ENCODE measurements around the gene GRK3.

Gene GRK3

GRCh38 chr22:25775531-25775930 lies 211.1 kb downstream of the GRK3 start:
- Histone ChIP-seq H3K9ac (ENCODE audit: low read depth in 1 of 2, low read length in 2 of 2) (no peak overlapping the region), H3K27ac (ENCODE audit: low read depth, low read length) (no peak overlapping the region), H3K27me3 (ENCODE audit: control insufficient read depth in 1 of 2, insufficient read depth in 2 of 2, low read length in 2 of 2) (peaks cover 0 to 1% of the 10 kb centered on the region in 2 donors), H3K36me3 (ENCODE audit: control insufficient read depth in 1 of 2, insufficient read depth in 2 of 2, low read length in 2 of 2) (no peaks in the 10 kb centered on the region), H3K9me3 (ENCODE audit: control insufficient read depth in 1 of 2, low read length in 2 of 2) (no peaks in the 10 kb centered on the region), H3K4me1 (ENCODE audit: control insufficient read depth in 1 of 2, insufficient read depth in 2 of 2, low read length in 2 of 2) (no peaks in the 10 kb centered on the region), H3K4me3 (ENCODE audit: low read depth in 1 of 2, low read length in 2 of 2) (no peak overlapping the region)

- H3K9me3 ChIP-seq (ENCODE audit: control insufficient read depth in 1 of 2, low read length in 2 of 2): no peaks in the 10 kb centered on the region
- no peaks in the 10 kb centered on the region for H3K27me3 ChIP-seq (ENCODE audit: control insufficient read depth in 1 of 2, insufficient read depth in 2 of 2, low read length in 2 of 2)
- H3K9ac ChIP-seq (ENCODE audit: low read depth in 1 of 2, low read length in 2 of 2): no peak overlapping the region
- no peak overlapping the region for H3K4me3 ChIP-seq (ENCODE audit: low read depth in 1 of 2, low read length in 2 of 2)
- no peaks in the 10 kb centered on the region for H3K4me1 ChIP-seq (ENCODE audit: control insufficient read depth in 1 of 2, insufficient read depth in 2 of 2, low read length in 2 of 2)
- H3K27ac ChIP-seq (ENCODE audit: low read depth, low read length): no peak overlapping the region
- no peaks in the 10 kb centered on the region for H3K36me3 ChIP-seq (ENCODE audit: control insufficient read depth in 1 of 2, insufficient read depth in 2 of 2, low read length in 2 of 2)
Measured at GRCh38 chr22:25777411-25777810, 212.9 kb downstream of the GRK3 start.

GRCh38 chr22:25777870-25778269 lies 213.4 kb downstream of the GRK3 start:
- no peak overlapping the region for H3K9ac ChIP-seq (ENCODE audit: low read depth in 1 of 2, low read length in 2 of 2)
- no peaks in the 10 kb centered on the region for H3K9me3 ChIP-seq (ENCODE audit: control insufficient read depth in 1 of 2, low read length in 2 of 2)
- H3K36me3 ChIP-seq (ENCODE audit: control insufficient read depth in 1 of 2, insufficient read depth in 2 of 2, low read length in 2 of 2): no peaks in the 10 kb centered on the region
- no peak overlapping the region for H3K4me3 ChIP-seq (ENCODE audit: low read depth in 1 of 2, low read length in 2 of 2)
- no peaks in the 10 kb centered on the region for H3K27me3 ChIP-seq (ENCODE audit: control insufficient read depth in 1 of 2, insufficient read depth in 2 of 2, low read length in 2 of 2)
- H3K27ac ChIP-seq (ENCODE audit: low read depth, low read length): no peak overlapping the region
- H3K4me1 ChIP-seq (ENCODE audit: control insufficient read depth in 1 of 2, insufficient read depth in 2 of 2, low read length in 2 of 2): no peaks in the 10 kb centered on the region
